GM12801 (cell line): ENCODE measurements around the gene DLGAP4.

ENCODE experiments used
- CTCF ChIP-seq: IDR thresholded peaks from one replicate; pipeline ENCODE4 v1.5.1; 2011; ENCODE audit warnings: control low read depth; ENCODE audit not compliant: insufficient read length; ENCODE audit errors: extremely low read depth

DLGAP4 gene

GRCh38 chr20:36311141-36311853 is 5.2 kb downstream of the DLGAP4 start:
- no peak for TF ChIP-seq CTCF

- no peak for TF ChIP-seq CTCF
Observed at GRCh38 chr20:36311854-36312723, 6.0 kb downstream of the DLGAP4 start.

- TF ChIP-seq CTCF, result no peak
Observed at GRCh38 chr20:36312724-36313441, 6.7 kb downstream of the DLGAP4 start.

- TF ChIP-seq CTCF, result no peak
Observed at GRCh38 chr20:36313476-36313875, 7.3 kb downstream of the DLGAP4 start.

- TF ChIP-seq CTCF, result no peak
Observed at GRCh38 chr20:36313926-36314325, 7.8 kb downstream of the DLGAP4 start.

- TF ChIP-seq CTCF, result no peak
Observed at GRCh38 chr20:36314734-36315544, 8.8 kb downstream of the DLGAP4 start.
